Adrenal gland (tissue), 12 donors: ENCODE results near the gene PHF2. TPM values are rescaled to one million over a fixed set of nuclear protein-coding genes. Genes with fewer than 3 reads are reported as not detected.

Experiments
- DNase-seq, 7 donors: peaks; one replicate each; pipeline ENCODE4 v3.0.0-alpha.2; 2019 to 2020
- H3K27ac ChIP-seq, 5 donors: fragments of 200-600 bp; sonication (generic) in 4 of 5; 1 replicate in 3 of 5; 2 replicates in 2 of 5; pipeline versions ENCODE4 v1.5.1 to v1.8.0; 2016 to 2020; ENCODE audit warnings: mild to moderate bottlenecking in 1 of 5
- H3K27me3 ChIP-seq: fragments of 200-600 bp; 2 replicates; pipeline ENCODE4 v1.8.0; 2021
- H3K36me3 ChIP-seq, 2 donors: fragments of 200-600 bp; replicated peaks in 1 of 2; 1 replicate in 1 of 2; 2 replicates in 1 of 2; pipeline versions ENCODE4 v1.5.1 to v1.8.0; 2018 to 2022
- H3K4me1 ChIP-seq, 2 donors: fragments of 200-600 bp; replicated peaks in 1 of 2; 1 replicate in 1 of 2; 2 replicates in 1 of 2; pipeline versions ENCODE4 v1.5.1 to v1.8.0; 2018 to 2021
- H3K4me3 ChIP-seq, 4 donors: fragments of 200-600 bp; sonication (generic) in 3 of 4; one replicate each; pipeline ENCODE4 v1.5.1; 2016 to 2018
- H3K9me3 ChIP-seq, 3 donors: fragments of 200-600 bp; sonication (generic) in 1 of 3; replicated peaks in 1 of 3; 1 replicate in 2 of 3; 2 replicates in 1 of 3; pipeline versions ENCODE4 v1.5.1 to v1.8.0; 2016 to 2021
- POLR2A ChIP-seq, 2 donors: fragments of 450-650 bp; IDR thresholded peaks; one replicate each; pipeline ENCODE4 v1.6.1; 2017; ENCODE audit warnings: antibody characterized with exemption in 2 of 2, mild to moderate bottlenecking in 2 of 2, moderate library complexity in 1 of 2
- WGBS, 4 donors: extraction: QIAGEN DNeasy Blood & Tissue Kit in 2 of 4; methylation state at CpG; one replicate each; pipeline versions ENCODE4 v1.1.5 to v1.1.7; 2013 to 2017; 5-methylcytosine and 5-hydroxymethylcytosine counted together
- intact Hi-C, 2 donors: fragments of 100-400 bp; cut with DNase I; formaldehyde crosslinking; loops; one replicate each; pipeline versions ENCODE4 v1.14.1 to v1.15.0; 2022 to 2023
- polyA plus RNA-seq, 3 donors: library from polyadenylated mRNA; stranded (reverse); fragments of 200-250 nt in 2 of 3; fragments of 350-450 nt in 1 of 3; fragmentation: Illumina TruSeq in 1 of 3; extraction: RNeasy Lipid Tissue Mini Kit (QIAGEN cat#74804) in 1 of 3; gene quantifications; one replicate each; pipeline ENCODE4 v1.2.3, GENCODE V29; 2013 to 2014
- total RNA-seq, 9 donors: library from RNA; depleted of rRNA in 4 of 9; stranded (reverse); fragments of >200 nt in 4 of 9; fragments of 120-200 nt in 1 of 9; fragmentation: NEBNext Ultra II Directional in 1 of 9; extraction: Animal tissue kit (Norgen Biotek cat#: 25700) in 1 of 9; gene quantifications; one replicate each; pipeline versions ENCODE4 v1.1.0 to v1.2.4, GENCODE V29; 2013 to 2023
- TF ChIP-seq, protein P1 (sequence below), 6 experiments: fragments of 450-650 bp in 4 of 6; fragments of 200-600 bp in 2 of 6; sonication (generic) in 1 of 6; IDR thresholded peaks; 1 replicate in 5 of 6; 2 replicates in 1 of 6; pipeline versions ENCODE4 v1.5.1 to v1.8.0; 2016 to 2021; ENCODE audit warnings: antibody characterized with exemption in 6 of 6, mild to moderate bottlenecking in 2 of 6, moderate library complexity in 1 of 6
- donor health status: healthy with polysubstance abuse.
- donor health status: Bipolar disorder and iron deficiency.
- donor health status: DM: yes; HTN: yes; CAD: no.
- donor health status: DM: no; HTN: no; CAD: no.
- donor health status: DM: no; HTN: no; CAD: no.
- donor health status: DM: yes; HTN: yes; CAD: no.

The PHF2 gene
- total and polyA plus RNA-seq, 12 donors: 11.0 to 37.6 (median 22.0) TPM

GRCh38 chr9:93673021-93673838 is 96.8 kb downstream of the PHF2 start:
- no peaks in the 10 kb centered on the region for H3K27me3 ChIP-seq
- H3K27ac ChIP-seq: no peak overlapping the region
- no peak for TF ChIP-seq POLR2A (IDR thresholded peaks at IDR 0.05)
- TF ChIP-seq, protein P1, sequence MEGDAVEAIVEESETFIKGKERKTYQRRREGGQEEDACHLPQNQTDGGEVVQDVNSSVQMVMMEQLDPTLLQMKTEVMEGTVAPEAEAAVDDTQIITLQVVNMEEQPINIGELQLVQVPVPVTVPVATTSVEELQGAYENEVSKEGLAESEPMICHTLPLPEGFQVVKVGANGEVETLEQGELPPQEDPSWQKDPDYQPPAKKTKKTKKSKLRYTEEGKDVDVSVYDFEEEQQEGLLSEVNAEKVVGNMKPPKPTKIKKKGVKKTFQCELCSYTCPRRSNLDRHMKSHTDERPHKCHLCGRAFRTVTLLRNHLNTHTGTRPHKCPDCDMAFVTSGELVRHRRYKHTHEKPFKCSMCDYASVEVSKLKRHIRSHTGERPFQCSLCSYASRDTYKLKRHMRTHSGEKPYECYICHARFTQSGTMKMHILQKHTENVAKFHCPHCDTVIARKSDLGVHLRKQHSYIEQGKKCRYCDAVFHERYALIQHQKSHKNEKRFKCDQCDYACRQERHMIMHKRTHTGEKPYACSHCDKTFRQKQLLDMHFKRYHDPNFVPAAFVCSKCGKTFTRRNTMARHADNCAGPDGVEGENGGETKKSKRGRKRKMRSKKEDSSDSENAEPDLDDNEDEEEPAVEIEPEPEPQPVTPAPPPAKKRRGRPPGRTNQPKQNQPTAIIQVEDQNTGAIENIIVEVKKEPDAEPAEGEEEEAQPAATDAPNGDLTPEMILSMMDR (IDR thresholded peaks at IDR 0.05): no peak
- H3K9me3 ChIP-seq: no peaks in the 10 kb centered on the region
- no peak overlapping the region for H3K4me3 ChIP-seq
- H3K4me1 ChIP-seq: no peaks in the 10 kb centered on the region
- 83 to 91% (median 88%) methylated on average over 9 to 16 of the region's 16 CpGs for WGBS, 4 donors
- intact Hi-C loops: no loop called here
- DNase-seq: peak in 6 of 7 donors; percentile 4 to 45 (median 15)
- peaks cover 0 to 43% of the 10 kb centered on the region in 2 donors for H3K36me3 ChIP-seq

- no peaks in the 10 kb centered on the region for H3K4me1 ChIP-seq
- intact Hi-C loops: no loop called here
- H3K4me3 ChIP-seq: no peak overlapping the region
- no peaks in the 10 kb centered on the region for H3K27me3 ChIP-seq
- 90 to 99% (median 95%) methylated on average over 8 to 13 of the region's 13 CpGs; no CpG with 5 or more reads in 1 of the 4 donors for WGBS, 4 donors
- H3K36me3 ChIP-seq: peaks cover 0 to 46% of the 10 kb centered on the region in 2 donors
- no peak overlapping the region for H3K27ac ChIP-seq
- no peaks in the 10 kb centered on the region for H3K9me3 ChIP-seq
- TF ChIP-seq, protein P1 (IDR thresholded peaks at IDR 0.05): no peak
- no peak for TF ChIP-seq POLR2A (IDR thresholded peaks at IDR 0.05)
- DNase-seq: peak in 4 of 7 donors; percentile 3 to 31 (median 14)
Observed at GRCh38 chr9:93673839-93674334, 97.5 kb downstream of the PHF2 start.

GRCh38 chr9:93674580-93675335 is 98.4 kb downstream of the PHF2 start:
- Histone ChIP-seq H3K27me3 (no peaks in the 10 kb centered on the region), H3K4me3 (no peak overlapping the region), H3K27ac (no peak overlapping the region), H3K4me1 (no peaks in the 10 kb centered on the region), H3K36me3 (peaks cover 0 to 46% of the 10 kb centered on the region in 2 donors), H3K9me3 (no peaks in the 10 kb centered on the region)
- intact Hi-C loops: no loop called here
- peak in 6 of 7 donors; percentile 3 to 35 (median 9) for DNase-seq
- TF ChIP-seq, protein P1 (IDR thresholded peaks at IDR 0.05): no peak
- no peak for TF ChIP-seq POLR2A (IDR thresholded peaks at IDR 0.05)
- 93 to 97% (median 96%) methylated on average over 12 to 14 of the region's 14 CpGs for WGBS, 4 donors
